Activated naive CD4-positive, alpha-beta T cell treated with anti-CD3 and anti-CD28 coated beads for 36 hours (primary cell): ENCODE measurements around the gene ZDHHC1. TPM values are rescaled to one million over a fixed set of nuclear protein-coding genes. Genes with fewer than 3 reads are reported as not detected.
A peak's percentile ranks its signal among the peaks of the same experiment; 100 is the strongest.

Experiments
- CTCF ChIA-PET: fragments of 350-600 bp; sonication (Branson Sonifier 250); formaldehyde crosslinking; loops from one replicate; lab custom pipeline; 2021; ENCODE audit warnings: antibody characterized with exemption; lab: Charles Lee
- DNase-seq: peaks from one replicate; pipeline ENCODE4 v3.0.0-alpha.2; 2020
- H3K27ac Mint-ChIP-seq: one replicate; pipeline ENCODE4 v1.8.0; 2021; ENCODE audit warnings: mild to moderate bottlenecking, mixed read lengths
- H3K27me3 Mint-ChIP-seq: one replicate; pipeline ENCODE4 v1.8.0; 2021; ENCODE audit warnings: low read depth, mixed read lengths
- H3K36me3 Mint-ChIP-seq: one replicate; pipeline ENCODE4 v1.8.0; 2021; ENCODE audit warnings: low read depth, mixed read lengths
- H3K4me1 Mint-ChIP-seq: one replicate; pipeline ENCODE4 v1.8.0; 2021; ENCODE audit warnings: low read depth, mixed read lengths
- H3K4me3 Mint-ChIP-seq: one replicate; pipeline ENCODE4 v1.8.0; 2021; ENCODE audit warnings: mild to moderate bottlenecking, moderate library complexity, mixed read lengths
- H3K9me3 Mint-ChIP-seq: one replicate; pipeline ENCODE4 v1.8.0; 2021; ENCODE audit warnings: mixed read lengths
- intact Hi-C: fragments of 100-400 bp; cut with micrococcal nuclease; formaldehyde crosslinking; loops from one replicate; pipeline ENCODE4 v1.15.1; 2023
- total RNA-seq, 2 experiments: library from RNA; stranded (reverse); gene quantifications; one replicate each; pipeline ENCODE4 v1.2.3, GENCODE V29; 2021

Gene ZDHHC1
- total RNA-seq, 2 experiments from 2014 or later: 0.12 to 0.32 TPM

DNA sequence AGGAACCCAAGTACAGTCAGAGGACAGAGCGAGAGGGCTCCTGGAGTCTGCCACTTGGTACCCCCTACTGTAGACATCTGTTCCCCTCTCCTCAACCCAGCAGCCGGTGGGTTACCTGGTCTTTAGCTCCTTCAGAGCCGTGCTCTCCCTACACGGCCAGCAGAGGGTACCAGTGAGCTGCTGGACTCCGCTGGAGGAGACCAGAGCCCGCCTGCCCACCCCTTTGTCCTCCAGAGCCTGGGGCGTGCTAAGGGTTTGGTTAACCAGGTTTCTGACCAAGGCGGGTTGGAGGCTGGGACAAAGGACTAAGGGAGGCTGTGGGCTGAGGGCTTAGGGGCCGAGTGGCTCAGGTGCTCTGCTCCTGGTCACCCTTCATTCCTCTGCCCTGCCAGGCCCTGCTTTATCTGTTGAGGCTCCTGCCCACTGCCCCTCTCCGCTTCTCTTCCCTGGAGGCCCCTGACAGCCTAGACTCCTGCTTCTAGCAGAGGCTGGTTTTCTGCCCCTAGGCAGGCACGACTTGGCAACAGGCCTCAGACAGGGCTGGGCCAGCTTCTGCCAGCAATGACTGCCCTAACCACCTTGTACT lies 12.0 kb upstream of the ZDHHC1 start:
- peak; percentile 69 for DNase-seq
- Mint-ChIP-seq H3K27ac (no peak overlapping the region), H3K27me3 (peaks cover 31% of the 10 kb centered on the region), H3K36me3 (no peaks in the 10 kb centered on the region), H3K9me3 (no peaks in the 10 kb centered on the region), H3K4me1 (peaks cover 10% of the 10 kb centered on the region), H3K4me3 (no peak overlapping the region)
- intact Hi-C loops: loop anchor here (1.0 kb wide), 3 partner anchors 19 to 86 kb away; no protein-coding TSS in a partner anchor
- CTCF ChIA-PET: interaction anchor here (0.6 to 3.9 kb wide), 31 partner anchors 8 to 694 kb away, joined by 3 to 60 read pairs (median 4); partner anchors contain the start of genes ATP6V0D1 and ZDHHC1

DNA sequence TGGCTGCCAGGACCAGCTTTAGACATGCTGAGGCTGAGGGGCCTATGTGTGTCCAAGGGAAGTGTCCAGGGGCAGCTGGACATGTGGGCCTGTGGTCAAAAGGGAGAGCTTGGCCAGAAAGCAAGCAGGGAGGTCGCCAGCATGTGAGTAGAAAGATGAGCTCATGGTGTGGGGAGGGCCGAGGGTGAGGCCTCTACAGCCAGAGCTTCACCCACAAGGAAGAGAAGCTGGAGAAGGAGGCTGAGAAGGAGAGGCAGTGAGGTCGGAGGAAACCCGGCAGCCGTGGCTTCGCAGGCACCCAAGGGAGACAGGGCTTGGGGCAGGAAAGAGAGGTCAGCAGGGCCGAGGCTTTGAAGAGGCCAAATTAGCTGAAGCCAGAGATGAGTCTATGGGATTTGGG lies 10.7 kb upstream of the ZDHHC1 start:
- Mint-ChIP-seq H3K4me1 (peaks cover 7% of the 10 kb centered on the region), H3K9me3 (no peaks in the 10 kb centered on the region), H3K27ac (no peak overlapping the region), H3K36me3 (no peaks in the 10 kb centered on the region), H3K4me3 (no peak overlapping the region), H3K27me3 (peaks cover 28% of the 10 kb centered on the region)
- intact Hi-C loops: no loop called here
- no peak for DNase-seq
- CTCF ChIA-PET: interaction anchor here (0.7 to 3.9 kb wide), 11 partner anchors 10 to 268 kb away, joined by 3 to 60 read pairs (median 4); partner anchors contain the start of gene ZDHHC1

DNA sequence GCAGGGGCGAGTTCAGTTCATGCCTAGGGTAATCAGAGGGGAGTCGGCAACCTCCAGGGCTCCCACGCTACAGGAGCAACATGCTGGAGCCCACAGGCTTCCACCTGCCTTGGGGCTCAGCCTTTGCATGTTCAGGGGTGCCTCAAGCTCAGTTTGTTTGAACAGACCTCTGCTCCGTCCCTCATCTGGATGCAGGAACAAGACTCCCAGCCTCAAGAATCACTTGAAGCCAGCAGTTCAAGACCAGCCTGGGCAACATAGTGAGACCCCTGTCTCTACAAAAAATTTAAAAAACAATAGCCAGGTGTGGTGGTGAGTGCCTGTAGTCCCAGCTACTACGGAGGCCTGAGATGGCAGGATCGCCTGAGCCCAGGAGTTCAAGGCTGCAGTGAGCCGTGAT lies 9.7 kb upstream of the ZDHHC1 start:
- Mint-ChIP-seq H3K4me1 (peaks cover 5% of the 10 kb centered on the region), H3K4me3 (no peak overlapping the region), H3K9me3 (no peaks in the 10 kb centered on the region), H3K27me3 (peaks cover 23% of the 10 kb centered on the region), H3K27ac (no peak overlapping the region), H3K36me3 (no peaks in the 10 kb centered on the region)
- CTCF ChIA-PET: interaction anchor here (0.8 to 3.9 kb wide), 5 partner anchors 21 to 166 kb away, joined by 3 to 60 read pairs (median 26); no protein-coding TSS in a partner anchor
- no peak for DNase-seq
- intact Hi-C loops: no loop called here

GRCh38 chr16:67425580-67425979 lies 9.3 kb upstream of the ZDHHC1 start:
- intact Hi-C loops: no loop called here
- DNase-seq: no peak
- no peak overlapping the region for H3K4me3 Mint-ChIP-seq
- no peaks in the 10 kb centered on the region for H3K9me3 Mint-ChIP-seq
- CTCF ChIA-PET: interaction anchor here (0.8 to 3.9 kb wide), 6 partner anchors 9 to 165 kb away, joined by 3 to 26 read pairs (median 6); no protein-coding TSS in a partner anchor
- H3K36me3 Mint-ChIP-seq: no peaks in the 10 kb centered on the region
- no peak overlapping the region for H3K27ac Mint-ChIP-seq
- H3K4me1 Mint-ChIP-seq: peaks cover 5% of the 10 kb centered on the region
- peaks cover 23% of the 10 kb centered on the region for H3K27me3 Mint-ChIP-seq

GRCh38 chr16:67425061-67425460 lies 8.8 kb upstream of the ZDHHC1 start:
- H3K4me3 Mint-ChIP-seq: no peak overlapping the region
- DNase-seq: no peak
- H3K27ac Mint-ChIP-seq: no peak overlapping the region
- H3K36me3 Mint-ChIP-seq: no peaks in the 10 kb centered on the region
- CTCF ChIA-PET: interaction anchor here (0.5 to 2.3 kb wide), 6 partner anchors 9 to 1020 kb away, joined by 3 to 7 read pairs (median 4); no protein-coding TSS in a partner anchor
- peaks cover 20% of the 10 kb centered on the region for H3K27me3 Mint-ChIP-seq
- peaks cover 2% of the 10 kb centered on the region for H3K4me1 Mint-ChIP-seq
- no peaks in the 10 kb centered on the region for H3K9me3 Mint-ChIP-seq
- intact Hi-C loops: no loop called here

DNA sequence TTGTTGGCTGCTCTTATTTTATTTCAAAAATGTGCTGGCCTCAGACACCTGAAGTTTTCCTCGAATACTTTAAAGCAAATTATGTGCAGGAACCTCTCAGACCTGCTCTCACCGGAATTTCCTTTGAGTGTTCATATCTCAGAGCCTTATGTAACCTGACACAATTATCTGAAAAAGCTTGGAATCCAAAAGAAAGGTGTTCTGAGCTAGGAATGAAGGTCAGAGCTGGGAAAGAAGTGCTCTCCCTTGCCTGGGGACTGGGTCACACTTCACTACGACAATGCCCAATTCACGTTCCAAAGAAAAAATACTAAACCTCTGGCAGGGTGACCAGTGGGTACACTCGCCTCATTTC lies 8.0 kb upstream of the ZDHHC1 start:
- Mint-ChIP-seq H3K27me3 (peaks cover 18% of the 10 kb centered on the region), H3K27ac (no peak overlapping the region), H3K36me3 (no peaks in the 10 kb centered on the region), H3K4me1 (no peaks in the 10 kb centered on the region), H3K4me3 (no peak overlapping the region), H3K9me3 (no peaks in the 10 kb centered on the region)
- no peak for DNase-seq
- intact Hi-C loops: no loop called here
- CTCF ChIA-PET: interaction anchor here (0.6 to 2.3 kb wide), 4 partner anchors 10 to 164 kb away, joined by 3 to 7 read pairs (median 3); no protein-coding TSS in a partner anchor

- CTCF ChIA-PET: interaction anchor here (0.6 to 1.6 kb wide), 3 partner anchors 12 to 163 kb away, joined by 3 to 4 read pairs (median 4); no protein-coding TSS in a partner anchor
- Mint-ChIP-seq H3K4me3 (no peak overlapping the region), H3K4me1 (no peaks in the 10 kb centered on the region), H3K36me3 (no peaks in the 10 kb centered on the region), H3K27ac (no peak overlapping the region), H3K9me3 (no peaks in the 10 kb centered on the region), H3K27me3 (peaks cover 14% of the 10 kb centered on the region)
- no peak for DNase-seq
- intact Hi-C loops: no loop called here
Measured at GRCh38 chr16:67423611-67424260, 7.5 kb upstream of the ZDHHC1 start.

GRCh38 chr16:67423015-67423414 lies 6.7 kb upstream of the ZDHHC1 start:
- no peak overlapping the region for H3K4me3 Mint-ChIP-seq
- intact Hi-C loops: no loop called here
- no peak overlapping the region for H3K27ac Mint-ChIP-seq
- H3K36me3 Mint-ChIP-seq: no peaks in the 10 kb centered on the region
- DNase-seq: no peak
- H3K4me1 Mint-ChIP-seq: no peaks in the 10 kb centered on the region
- CTCF ChIA-PET: interaction anchor here (0.6 to 0.9 kb wide), 2 partner anchors 11 to 12 kb away, joined by 4 read pairs; no protein-coding TSS in a partner anchor
- no peaks in the 10 kb centered on the region for H3K9me3 Mint-ChIP-seq
- H3K27me3 Mint-ChIP-seq: peaks cover 11% of the 10 kb centered on the region

GRCh38 chr16:67421030-67421429 lies 4.8 kb upstream of the ZDHHC1 start:
- Mint-ChIP-seq H3K27ac (no peak overlapping the region), H3K27me3 (peaks cover 20% of the 10 kb centered on the region), H3K9me3 (no peaks in the 10 kb centered on the region), H3K4me1 (peaks cover 4% of the 10 kb centered on the region), H3K4me3 (no peak overlapping the region), H3K36me3 (no peaks in the 10 kb centered on the region)
- intact Hi-C loops: no loop called here
- CTCF ChIA-PET: interaction anchor here (0.6 to 1.5 kb wide), 6 partner anchors 8 to 288 kb away, joined by 3 to 6 read pairs (median 4); no protein-coding TSS in a partner anchor
- no peak for DNase-seq

- peaks cover 6% of the 10 kb centered on the region for H3K4me1 Mint-ChIP-seq
- no peaks in the 10 kb centered on the region for H3K9me3 Mint-ChIP-seq
- H3K27me3 Mint-ChIP-seq: peaks cover 24% of the 10 kb centered on the region
- CTCF ChIA-PET: interaction anchor here (1.0 to 1.6 kb wide), 3 partner anchors 7 to 27 kb away, joined by 3 to 6 read pairs (median 4); no protein-coding TSS in a partner anchor
- no peak overlapping the region for H3K27ac Mint-ChIP-seq
- H3K4me3 Mint-ChIP-seq: no peak overlapping the region
- intact Hi-C loops: loop anchor here (10.0 kb wide), 1 partner anchor 465 kb away; no protein-coding TSS in a partner anchor
- H3K36me3 Mint-ChIP-seq: no peaks in the 10 kb centered on the region
- no peak for DNase-seq
Measured at GRCh38 chr16:67419931-67420330, 3.7 kb upstream of the ZDHHC1 start.

GRCh38 chr16:67419502-67419901 lies 3.2 kb upstream of the ZDHHC1 start:
- DNase-seq: no peak
- no peaks in the 10 kb centered on the region for H3K36me3 Mint-ChIP-seq
- H3K27ac Mint-ChIP-seq: no peak overlapping the region
- no peak overlapping the region for H3K4me3 Mint-ChIP-seq
- CTCF ChIA-PET: interaction anchor here (0.6 to 1.6 kb wide), 3 partner anchors 9 to 303 kb away, joined by 4 to 7 read pairs (median 6); no protein-coding TSS in a partner anchor
- peaks cover 27% of the 10 kb centered on the region for H3K27me3 Mint-ChIP-seq
- intact Hi-C loops: loop anchor here (10.0 kb wide), 1 partner anchor 465 kb away; no protein-coding TSS in a partner anchor
- peaks cover 6% of the 10 kb centered on the region for H3K4me1 Mint-ChIP-seq
- no peaks in the 10 kb centered on the region for H3K9me3 Mint-ChIP-seq
